Stimulated activated effector memory CD8-positive, alpha-beta T cell treated with anti-CD3 and anti-CD28 coated beads, Interleukin-12 subunit alpha, Interleukin-12 subunit beta, amount 100 ng/mL, for 72 hours (primary cell): Measurements from ENCODE around the gene LMTK2.

Source experiments
- ATAC-seq: fragments of 150-1000 bp; cut with Tn5 transposase; 2 replicates; pipeline ENCODE4 v1.10.0; 2021
- DNase-seq, 2 donors: peaks; one replicate each; pipeline ENCODE4 v3.0.0; 2021 to 2022; ENCODE audit warnings: low spot score in 2 of 2
- H3K27ac Mint-ChIP-seq: one replicate; pipeline ENCODE4 v1.8.0; 2022; ENCODE audit warnings: mild to moderate bottlenecking, mixed read lengths
- H3K36me3 Mint-ChIP-seq: one replicate; pipeline ENCODE4 v1.8.0; 2022; ENCODE audit warnings: mild to moderate bottlenecking, mixed read lengths
- H3K4me1 Mint-ChIP-seq: one replicate; pipeline ENCODE4 v1.8.0; 2022; ENCODE audit warnings: mixed read lengths
- H3K4me3 Mint-ChIP-seq: one replicate; pipeline ENCODE4 v1.8.0; 2022; ENCODE audit warnings: mild to moderate bottlenecking, mixed read lengths
- H3K9me3 Mint-ChIP-seq: one replicate; pipeline ENCODE4 v1.8.0; 2022; ENCODE audit warnings: mixed read lengths

LMTK2 gene

DNA sequence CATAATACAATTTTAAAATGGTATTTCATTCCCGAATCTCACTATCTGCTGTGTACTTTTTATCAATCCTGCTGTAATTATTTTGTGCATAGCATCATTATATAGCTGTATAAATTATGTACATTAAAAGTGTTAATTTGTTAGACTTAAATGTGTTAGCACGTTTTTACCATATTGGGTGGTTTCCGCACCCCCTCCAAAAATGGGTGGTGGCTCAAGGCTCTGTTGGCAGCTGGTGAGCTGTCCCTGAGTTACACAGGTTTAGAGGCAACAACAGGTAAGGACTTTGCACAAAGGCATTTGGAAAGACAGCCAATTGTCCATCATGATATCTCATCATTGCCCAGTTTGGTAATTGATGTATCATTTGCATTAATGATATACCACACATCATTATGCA, 18.6 kb upstream of the LMTK2 start:
- H3K27ac Mint-ChIP-seq = no peak overlapping the region
- no peaks in the 10 kb centered on the region for H3K36me3 Mint-ChIP-seq
- H3K4me1 Mint-ChIP-seq = no peaks in the 10 kb centered on the region
- no peak overlapping the region for H3K4me3 Mint-ChIP-seq
- no peaks in the 10 kb centered on the region for H3K9me3 Mint-ChIP-seq
- DNase-seq = no peak
- no peak for ATAC-seq

DNA sequence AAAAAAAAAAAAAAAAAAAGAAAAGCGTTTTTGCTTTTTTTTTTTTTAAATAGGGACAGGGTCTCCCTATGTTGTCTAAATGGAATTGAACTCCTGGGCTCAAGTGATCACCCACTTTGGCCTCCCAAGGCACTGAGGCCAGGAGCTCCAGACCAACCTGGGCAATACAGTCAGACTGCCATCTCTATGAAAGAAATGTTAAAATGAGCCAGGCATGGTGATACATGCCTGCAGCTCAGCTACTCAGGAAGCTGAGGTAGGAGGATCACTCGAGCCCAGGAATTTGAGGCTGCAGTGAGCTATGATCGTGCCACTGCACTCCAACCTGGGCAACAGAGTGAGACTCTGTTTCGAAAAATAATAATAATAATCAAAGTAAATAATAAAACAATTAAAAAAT, 16.5 kb upstream of the LMTK2 start:
- Mint-ChIP-seq H3K4me3 (no peak overlapping the region), H3K36me3 (no peaks in the 10 kb centered on the region), H3K4me1 (no peaks in the 10 kb centered on the region), H3K9me3 (peaks cover 2% of the 10 kb centered on the region), H3K27ac (no peak overlapping the region)
- no peak for DNase-seq
- ATAC-seq = no peak

DNA sequence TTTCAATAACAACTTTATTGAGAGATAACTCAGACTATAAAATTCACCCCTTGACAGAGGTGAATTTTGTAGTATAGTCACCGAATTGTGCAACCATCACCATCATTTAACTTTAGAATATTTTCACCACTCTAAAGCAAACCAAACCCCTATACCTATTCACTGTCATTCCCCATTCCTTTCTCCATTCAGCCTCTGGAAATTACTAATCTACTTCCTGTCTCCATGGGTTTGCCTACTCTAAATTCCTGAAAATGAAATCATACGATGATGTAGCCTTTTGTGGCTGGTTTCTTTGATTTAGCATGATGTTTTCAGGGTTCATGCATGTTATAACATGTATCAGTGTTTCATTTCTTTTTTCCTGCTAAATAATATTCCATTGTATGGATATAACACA, 15.6 kb upstream of the LMTK2 start:
- no peaks in the 10 kb centered on the region for H3K4me1 Mint-ChIP-seq
- H3K27ac Mint-ChIP-seq = no peak overlapping the region
- ATAC-seq = no peak
- H3K9me3 Mint-ChIP-seq = peaks cover 7% of the 10 kb centered on the region
- H3K36me3 Mint-ChIP-seq = no peaks in the 10 kb centered on the region
- no peak overlapping the region for H3K4me3 Mint-ChIP-seq
- no peak for DNase-seq

DNA sequence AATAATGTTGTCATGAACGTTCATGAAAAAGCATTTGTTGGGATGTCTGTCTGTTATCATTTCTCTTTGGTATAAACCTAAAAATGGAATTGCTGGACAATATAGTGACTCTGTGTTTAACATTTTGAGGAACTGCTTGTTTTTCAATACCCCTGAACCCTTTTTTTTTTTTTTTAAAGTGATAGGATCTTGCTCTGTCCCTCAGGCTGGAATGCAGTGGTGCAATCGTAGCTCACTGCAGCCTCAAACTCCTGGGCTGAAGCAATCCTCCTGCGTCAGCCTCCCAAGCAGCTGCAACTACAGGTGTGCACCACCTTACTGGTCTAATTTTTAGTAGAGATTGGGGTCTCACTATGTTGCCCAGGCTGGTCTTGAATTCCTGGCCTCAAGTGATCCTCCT, 15.1 kb upstream of the LMTK2 start:
- Mint-ChIP-seq H3K4me3 (no peak overlapping the region), H3K27ac (no peak overlapping the region), H3K36me3 (no peaks in the 10 kb centered on the region), H3K9me3 (peaks cover 10% of the 10 kb centered on the region), H3K4me1 (no peaks in the 10 kb centered on the region)
- DNase-seq (no peak), ATAC-seq (no peak)

DNA sequence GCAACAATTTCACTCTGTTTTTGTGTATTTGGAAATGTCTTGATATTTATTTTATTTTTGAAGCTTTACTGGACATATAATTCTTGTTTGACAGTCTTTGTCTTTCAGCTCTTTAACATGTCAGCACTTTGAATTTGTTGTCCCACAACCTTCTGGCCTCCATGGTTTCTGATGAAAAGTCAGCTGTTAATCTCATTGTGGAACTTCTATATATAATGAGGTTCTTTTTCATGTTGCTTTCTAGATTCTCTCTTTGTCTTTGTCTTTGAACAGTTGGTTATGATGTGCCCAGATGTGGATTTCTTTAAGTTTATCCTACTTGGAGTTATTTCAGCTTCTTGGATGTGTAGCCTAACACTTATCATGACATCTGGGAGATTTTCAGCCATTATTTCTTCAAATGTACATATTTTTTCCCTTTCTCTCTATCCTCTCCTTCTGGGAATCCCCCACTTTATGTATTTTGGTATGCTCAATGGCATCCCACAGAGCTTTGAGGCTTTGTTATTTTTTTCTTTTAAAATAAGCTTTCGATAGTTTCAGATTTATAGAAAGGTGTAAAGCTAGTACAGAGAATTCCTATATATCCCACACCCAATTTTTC, 9.5 kb upstream of the LMTK2 start:
- Mint-ChIP-seq H3K4me3 (no peak overlapping the region), H3K9me3 (peaks cover 31% of the 10 kb centered on the region), H3K27ac (no peak overlapping the region), H3K36me3 (no peaks in the 10 kb centered on the region), H3K4me1 (no peaks in the 10 kb centered on the region)
- ATAC-seq = no peak
- no peak for DNase-seq

DNA sequence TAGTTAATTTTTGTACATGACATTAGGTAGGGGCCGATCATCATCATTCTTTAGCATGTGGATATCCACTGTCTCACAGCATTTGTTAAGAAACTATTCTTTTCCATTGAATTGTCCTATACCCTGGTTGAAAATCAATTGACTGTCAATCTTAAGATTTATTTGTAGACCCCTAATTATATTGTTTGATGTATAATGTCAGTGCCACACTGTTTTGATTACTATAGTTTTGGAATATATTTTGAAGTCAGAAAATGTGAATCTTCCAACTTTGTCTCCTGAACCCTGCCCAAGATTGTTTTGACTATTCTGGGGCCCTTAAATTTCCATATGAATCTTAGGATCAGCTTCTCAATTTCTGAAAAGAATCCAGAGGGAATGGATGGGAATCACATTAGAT, 6.6 kb upstream of the LMTK2 start:
- H3K4me1 Mint-ChIP-seq = no peaks in the 10 kb centered on the region
- H3K9me3 Mint-ChIP-seq = peaks cover 29% of the 10 kb centered on the region
- DNase-seq = no peak
- ATAC-seq = no peak
- H3K27ac Mint-ChIP-seq = no peak overlapping the region
- H3K36me3 Mint-ChIP-seq = no peaks in the 10 kb centered on the region
- no peak overlapping the region for H3K4me3 Mint-ChIP-seq

DNA sequence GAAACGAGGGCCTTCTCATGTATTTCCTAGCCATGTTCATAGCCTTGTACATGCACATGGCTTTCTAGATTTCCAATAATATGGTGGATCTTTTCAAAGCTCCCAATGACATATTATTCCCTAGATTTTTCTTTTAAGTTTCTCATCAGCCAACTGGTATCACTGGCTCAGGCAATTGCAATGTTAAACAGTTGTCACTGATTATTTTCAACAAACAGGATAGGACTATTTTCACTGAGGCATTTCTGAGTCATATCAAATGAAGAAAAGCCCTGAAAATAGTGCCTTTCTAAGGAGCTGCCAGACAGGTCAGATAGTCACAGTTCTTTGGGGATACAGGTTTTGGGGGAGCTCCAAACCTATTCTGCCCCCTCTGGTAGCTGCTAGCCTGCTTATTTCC, 4.5 kb upstream of the LMTK2 start:
- H3K4me3 Mint-ChIP-seq = no peak overlapping the region
- ATAC-seq = no peak
- H3K27ac Mint-ChIP-seq = no peak overlapping the region
- H3K36me3 Mint-ChIP-seq = no peaks in the 10 kb centered on the region
- peaks cover 16% of the 10 kb centered on the region for H3K9me3 Mint-ChIP-seq
- DNase-seq = no peak
- peaks cover 6% of the 10 kb centered on the region for H3K4me1 Mint-ChIP-seq

DNA sequence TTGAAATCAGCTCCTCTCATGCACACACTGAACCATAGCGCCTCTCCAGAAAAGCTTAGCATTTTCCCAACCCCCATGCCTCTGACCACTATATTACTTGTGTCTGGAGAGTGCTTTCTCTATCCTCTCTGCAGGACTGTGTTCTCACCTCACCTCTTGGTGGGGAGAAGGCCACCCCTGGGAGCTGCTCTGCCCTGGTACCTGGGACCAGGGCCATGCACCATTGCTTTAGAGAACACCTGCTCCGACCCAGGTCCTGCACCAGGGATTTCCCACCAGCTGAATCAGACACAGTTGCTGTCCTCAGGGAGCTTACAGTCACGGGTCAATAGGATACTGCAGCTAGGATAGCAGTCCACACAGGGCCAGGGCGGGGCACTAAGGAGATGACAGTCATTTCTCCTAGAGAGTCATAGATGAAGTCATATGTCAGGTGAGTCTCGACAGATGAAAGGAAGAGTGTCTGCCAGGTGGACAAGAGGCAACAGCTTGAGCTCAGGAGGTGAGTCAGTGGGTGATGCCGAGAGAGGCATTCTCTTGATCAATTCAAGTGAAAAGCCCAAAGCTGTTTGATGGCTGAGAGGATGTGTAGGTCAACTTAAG, 619 bp upstream of the LMTK2 start:
- peaks cover 10% of the 10 kb centered on the region for H3K4me1 Mint-ChIP-seq
- H3K27ac Mint-ChIP-seq = peak overlapping the region; percentile 94
- H3K4me3 Mint-ChIP-seq = peak overlapping the region; percentile 91
- peak in 1 of 2 donors; percentile 51 for DNase-seq
- H3K36me3 Mint-ChIP-seq = no peaks in the 10 kb centered on the region
- ATAC-seq = peak; percentile 45
- H3K9me3 Mint-ChIP-seq = peaks cover 2% of the 10 kb centered on the region

DNA sequence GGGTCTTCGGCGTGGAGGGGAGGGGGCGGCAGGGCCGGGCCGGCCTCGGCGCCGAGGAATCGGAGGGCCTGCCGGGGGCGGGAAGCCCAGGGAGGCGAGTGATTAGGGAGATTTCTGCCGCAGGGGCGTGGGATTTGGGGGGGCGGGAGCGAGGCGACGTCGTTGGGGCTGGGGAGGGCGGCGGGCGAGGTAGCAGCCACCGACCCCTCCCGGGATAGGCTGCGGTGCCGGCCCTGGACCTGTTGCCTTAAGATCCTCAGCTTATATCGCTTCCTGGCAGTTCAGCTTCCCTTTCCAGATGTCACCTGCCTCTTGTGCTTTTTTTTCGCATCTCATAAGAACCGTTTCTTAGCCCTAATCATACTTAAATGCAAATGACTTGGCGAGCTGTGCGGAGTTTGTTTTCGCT, 655 bp downstream of the LMTK2 start:
- ATAC-seq = peak; percentile 4
- Mint-ChIP-seq H3K4me1 (peaks cover 11% of the 10 kb centered on the region), H3K36me3 (no peaks in the 10 kb centered on the region), H3K27ac (peak overlapping the region; percentile 94), H3K4me3 (peak overlapping the region; percentile 91), H3K9me3 (no peaks in the 10 kb centered on the region)
- no peak for DNase-seq

DNA sequence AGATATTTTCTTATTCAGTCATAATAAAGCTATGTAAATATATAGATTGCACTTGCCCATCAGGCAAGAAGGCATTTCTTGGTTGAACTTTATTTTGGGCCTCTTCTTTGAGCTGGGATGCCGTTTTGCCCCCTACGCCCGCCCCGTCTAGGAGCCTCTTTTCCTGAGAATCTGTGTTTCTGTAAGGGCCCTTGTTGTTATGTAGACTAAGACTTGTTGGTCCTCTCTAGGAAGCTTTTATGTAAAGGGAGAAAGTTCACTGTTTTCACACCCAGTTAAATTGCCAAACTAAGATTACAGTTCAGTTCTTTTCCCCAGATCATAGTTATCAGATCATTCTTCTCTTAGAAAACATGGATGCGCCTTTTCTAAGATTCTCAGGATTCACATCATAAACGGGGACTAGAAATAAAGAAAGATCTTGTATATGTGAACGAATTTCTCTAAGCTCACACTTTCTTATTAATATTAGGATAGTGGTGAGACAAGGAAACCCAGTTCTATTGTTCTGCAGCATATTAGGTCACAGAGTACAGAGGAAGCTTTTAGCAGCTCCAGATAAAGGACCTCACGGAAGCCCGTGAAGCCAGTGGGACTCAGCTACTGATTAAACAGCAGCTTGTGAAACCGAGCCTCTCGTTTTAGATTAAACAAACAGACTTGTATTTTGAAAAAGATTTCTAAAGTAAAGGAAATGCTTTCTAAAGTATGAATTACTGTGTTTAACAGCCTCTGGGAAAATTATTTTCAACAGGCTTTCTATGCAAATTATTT, 3.8 kb downstream of the LMTK2 start:
- Mint-ChIP-seq H3K27ac (no peak overlapping the region), H3K36me3 (no peaks in the 10 kb centered on the region), H3K4me3 (no peak overlapping the region), H3K4me1 (peaks cover 26% of the 10 kb centered on the region), H3K9me3 (peaks cover 3% of the 10 kb centered on the region)
- no peak for ATAC-seq
- no peak for DNase-seq

DNA sequence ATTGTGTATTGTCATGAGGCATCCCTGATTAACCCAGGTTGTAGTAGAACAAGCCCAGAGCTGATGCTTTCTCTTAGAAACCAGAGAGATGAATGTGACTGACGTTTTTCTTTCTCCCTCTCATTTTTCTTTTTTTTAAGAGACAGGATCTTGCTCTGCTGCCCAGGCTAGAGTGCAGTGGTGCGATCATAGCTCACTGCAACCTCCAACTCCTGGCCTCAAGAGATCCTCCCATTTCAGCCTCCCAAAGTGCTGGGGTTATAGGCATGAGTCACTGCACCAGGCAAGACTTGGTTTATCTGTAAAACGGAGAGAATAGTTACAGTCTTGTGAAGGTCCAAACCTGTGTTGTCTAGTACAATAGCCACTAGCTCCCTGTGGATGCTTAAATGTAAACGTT, 5.4 kb downstream of the LMTK2 start:
- DNase-seq (no peak), ATAC-seq (no peak)
- peaks cover 24% of the 10 kb centered on the region for H3K4me1 Mint-ChIP-seq
- H3K9me3 Mint-ChIP-seq = peaks cover 3% of the 10 kb centered on the region
- H3K27ac Mint-ChIP-seq = no peak overlapping the region
- no peak overlapping the region for H3K4me3 Mint-ChIP-seq
- no peaks in the 10 kb centered on the region for H3K36me3 Mint-ChIP-seq

DNA sequence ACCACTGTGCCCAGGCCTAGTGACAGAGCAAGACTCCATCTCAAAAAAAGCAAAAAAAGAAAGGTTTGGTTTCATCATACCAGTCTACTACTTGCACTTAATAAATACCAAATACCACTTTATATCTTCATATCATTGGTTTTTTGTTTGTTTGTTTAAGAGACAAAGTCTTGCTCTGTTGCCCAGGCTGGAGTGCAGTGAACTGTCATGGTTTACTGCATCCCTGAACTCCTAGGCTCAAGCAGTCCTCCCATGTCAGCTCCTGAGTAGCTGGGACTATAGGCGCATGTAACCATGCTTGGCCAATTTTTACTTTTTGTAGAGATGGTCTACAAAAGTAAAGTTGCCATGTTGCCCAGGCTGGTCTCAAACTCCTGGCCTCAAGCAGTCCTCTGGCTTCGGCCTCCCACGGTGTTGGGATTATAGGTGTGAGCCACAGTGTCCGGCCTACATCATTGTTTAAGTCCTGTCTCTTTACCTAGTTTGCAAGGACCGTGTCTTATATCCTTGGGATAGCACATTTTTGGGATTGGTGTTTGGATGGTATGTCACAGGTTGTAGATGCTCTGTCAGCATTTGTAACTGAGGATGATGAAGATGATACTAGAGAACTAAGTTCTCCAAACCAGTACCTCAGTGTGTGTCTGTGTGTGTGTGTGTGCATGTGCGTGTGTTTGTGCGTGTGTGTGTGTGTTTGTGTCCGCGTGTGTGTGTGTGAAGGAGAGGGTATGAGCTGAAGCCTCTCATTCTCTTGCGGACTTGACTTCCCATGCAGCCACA, 9.3 kb downstream of the LMTK2 start:
- ATAC-seq (no peak), DNase-seq (no peak)
- H3K36me3 Mint-ChIP-seq = no peaks in the 10 kb centered on the region
- no peak overlapping the region for H3K27ac Mint-ChIP-seq
- H3K9me3 Mint-ChIP-seq = peaks cover 3% of the 10 kb centered on the region
- peaks cover 25% of the 10 kb centered on the region for H3K4me1 Mint-ChIP-seq
- no peak overlapping the region for H3K4me3 Mint-ChIP-seq

DNA sequence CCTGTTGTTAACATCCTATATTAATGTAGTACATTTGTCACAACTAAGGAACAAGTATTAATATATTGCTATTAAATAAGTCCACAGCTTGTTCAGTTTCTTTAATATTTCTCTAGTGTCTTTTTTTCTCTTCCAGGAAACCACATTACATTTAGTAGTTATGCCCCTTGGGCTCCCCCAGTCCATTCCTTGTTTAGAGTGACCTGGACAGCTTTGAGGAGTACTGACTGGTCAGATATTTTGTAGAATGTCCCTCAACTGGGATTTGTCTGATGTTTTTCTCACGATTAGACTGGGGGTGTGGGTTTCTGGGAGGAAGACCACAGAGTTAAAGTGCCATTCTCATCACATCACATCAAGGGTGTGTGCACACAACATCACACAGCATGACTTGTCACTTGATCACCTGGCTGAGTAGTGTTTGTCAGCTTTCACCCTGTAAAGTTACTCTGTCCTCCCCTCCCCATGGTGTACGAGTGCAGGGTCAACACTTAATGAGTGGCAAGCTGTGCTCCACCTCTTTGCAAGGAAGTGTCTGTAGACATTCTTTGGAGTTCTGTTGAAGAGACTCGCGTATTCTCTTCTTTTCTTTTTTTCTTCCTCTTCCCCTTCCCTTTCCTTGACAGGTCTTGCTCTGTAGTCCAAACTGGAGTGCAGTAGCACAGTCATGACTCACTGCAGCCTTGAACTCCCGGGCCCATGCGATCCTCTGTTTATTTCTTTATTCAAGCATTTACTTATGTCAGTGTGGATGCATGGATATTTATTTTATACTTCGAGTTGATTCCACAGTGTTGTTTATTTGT, 10.2 kb downstream of the LMTK2 start:
- Mint-ChIP-seq H3K4me1 (peaks cover 25% of the 10 kb centered on the region), H3K4me3 (no peak overlapping the region), H3K36me3 (no peaks in the 10 kb centered on the region), H3K9me3 (peaks cover 3% of the 10 kb centered on the region), H3K27ac (no peak overlapping the region)
- DNase-seq (no peak), ATAC-seq (no peak)

DNA sequence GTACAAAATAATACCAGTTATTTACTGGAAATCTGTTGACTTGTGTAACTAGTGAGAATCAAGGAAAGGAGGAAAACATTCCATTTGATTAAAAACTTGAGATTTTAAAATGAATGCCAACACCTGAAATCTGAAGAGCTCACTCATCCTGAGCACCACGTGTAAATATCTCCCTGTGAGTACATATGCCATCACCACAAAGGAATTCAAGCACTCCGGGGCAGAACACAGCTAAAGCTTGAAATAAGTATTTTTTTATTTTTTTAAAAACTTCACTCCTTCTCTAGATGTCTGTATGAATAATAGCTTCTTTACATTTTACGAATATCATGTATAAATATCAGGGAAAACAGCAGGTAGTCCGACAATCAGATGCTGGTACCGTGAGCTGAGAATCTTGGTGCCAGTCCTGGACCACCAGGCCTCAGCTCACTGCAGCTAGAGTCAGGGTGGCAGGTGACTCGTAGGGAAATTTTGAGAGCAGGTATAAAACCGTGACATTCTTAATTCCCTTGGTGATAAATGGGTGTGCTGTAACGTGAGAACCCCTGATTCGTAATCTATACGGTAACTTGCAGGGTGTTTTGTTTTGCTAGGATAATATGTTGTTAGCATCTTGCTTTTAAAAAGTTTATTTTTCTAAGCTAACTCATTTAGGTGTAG, 12.7 kb downstream of the LMTK2 start:
- peaks cover 24% of the 10 kb centered on the region for H3K4me1 Mint-ChIP-seq
- no peak overlapping the region for H3K4me3 Mint-ChIP-seq
- ATAC-seq = no peak
- H3K36me3 Mint-ChIP-seq = no peaks in the 10 kb centered on the region
- H3K27ac Mint-ChIP-seq = no peak overlapping the region
- H3K9me3 Mint-ChIP-seq = no peaks in the 10 kb centered on the region
- DNase-seq = no peak
